Body of pancreas (tissue), 4 donors: ENCODE measurements around the gene VCAN. TPM values are rescaled to one million over a fixed set of nuclear protein-coding genes. Genes with fewer than 3 reads are reported as not detected.
A peak's percentile ranks its signal among the peaks of the same experiment; 100 is the strongest.
"Not testable (repeated sequence)": the region's sequence is repeated elsewhere in the genome, so short reads cannot be mapped to it uniquely, and the experiment has no call there.

ENCODE experiments used
- ATAC-seq: fragments of 150-250 bp; one replicate; pipeline ENCODE4 v1.9.1; 2016
- DNase-seq, 4 donors: peaks; one replicate each; pipeline ENCODE4 v3.0.0-alpha.2; 2019
- H3K27ac ChIP-seq, 4 donors: fragments of 200-600 bp; sonication (generic); 1 replicate in 3 of 4; 2 replicates in 1 of 4; pipeline versions ENCODE4 v1.5.1 to v1.6.1; 2016 to 2019; ENCODE audit warnings: mild to moderate bottlenecking in 1 of 4, mixed read lengths in 1 of 4, moderate library complexity in 1 of 4
- H3K27me3 ChIP-seq, 2 donors: fragments of 200-600 bp; sonication (generic); one replicate each; pipeline ENCODE4 v1.6.0; 2016; ENCODE audit warnings: mild to moderate bottlenecking in 1 of 2
- H3K36me3 ChIP-seq, 2 donors: fragments of 200-600 bp; sonication (generic); replicated peaks in 1 of 2; 2 replicates each; pipeline ENCODE4 v1.5.1; 2016; ENCODE audit warnings: low read depth in 2 of 2; ENCODE audit not compliant: insufficient read depth in 1 of 2
- H3K4me1 ChIP-seq: fragments of 200-600 bp; sonication (generic); one replicate; pipeline ENCODE4 v1.6.0; 2016
- H3K4me3 ChIP-seq, 2 donors: fragments of 200-600 bp; sonication (generic); 1 replicate in 1 of 2; 2 replicates in 1 of 2; pipeline ENCODE4 v1.5.1; 2016 to 2019
- H3K9me3 ChIP-seq, 3 donors: fragments of 200-600 bp; sonication (generic); 1 replicate in 2 of 3; 2 replicates in 1 of 3; pipeline ENCODE4 v1.5.1; 2016
- POLR2A ChIP-seq, 3 donors: fragments of 450-650 bp; IDR thresholded peaks; one replicate each; pipeline ENCODE4 v1.6.1; 2016; ENCODE audit warnings: antibody characterized with exemption in 3 of 3, mild to moderate bottlenecking in 2 of 3
- WGBS, 2 donors: methylation state at CpG; one replicate each; pipeline ENCODE4 v1.1.5; 2017; 5-methylcytosine and 5-hydroxymethylcytosine counted together
- intact Hi-C: fragments of 100-400 bp; cut with DNase I; formaldehyde crosslinking; loops from one replicate; pipeline ENCODE4 v1.15.1; 2023
- total RNA-seq, 2 donors: library from RNA; depleted of rRNA; stranded (reverse); fragments of >200 nt; gene quantifications; one replicate each; pipeline ENCODE4 v1.1.0, GENCODE V29; 2016
- TF ChIP-seq, protein P1 (sequence below), 7 experiments: fragments of 450-650 bp in 4 of 7; fragments of 200-600 bp in 3 of 7; sonication (generic) in 3 of 7; IDR thresholded peaks; one replicate each; pipeline ENCODE4 v1.5.1; 2016 to 2019; ENCODE audit warnings: antibody characterized with exemption in 7 of 7

Gene VCAN
- total RNA-seq, 2 donors from 2014 or later, result 19.4 to 33.7 TPM

DNA sequence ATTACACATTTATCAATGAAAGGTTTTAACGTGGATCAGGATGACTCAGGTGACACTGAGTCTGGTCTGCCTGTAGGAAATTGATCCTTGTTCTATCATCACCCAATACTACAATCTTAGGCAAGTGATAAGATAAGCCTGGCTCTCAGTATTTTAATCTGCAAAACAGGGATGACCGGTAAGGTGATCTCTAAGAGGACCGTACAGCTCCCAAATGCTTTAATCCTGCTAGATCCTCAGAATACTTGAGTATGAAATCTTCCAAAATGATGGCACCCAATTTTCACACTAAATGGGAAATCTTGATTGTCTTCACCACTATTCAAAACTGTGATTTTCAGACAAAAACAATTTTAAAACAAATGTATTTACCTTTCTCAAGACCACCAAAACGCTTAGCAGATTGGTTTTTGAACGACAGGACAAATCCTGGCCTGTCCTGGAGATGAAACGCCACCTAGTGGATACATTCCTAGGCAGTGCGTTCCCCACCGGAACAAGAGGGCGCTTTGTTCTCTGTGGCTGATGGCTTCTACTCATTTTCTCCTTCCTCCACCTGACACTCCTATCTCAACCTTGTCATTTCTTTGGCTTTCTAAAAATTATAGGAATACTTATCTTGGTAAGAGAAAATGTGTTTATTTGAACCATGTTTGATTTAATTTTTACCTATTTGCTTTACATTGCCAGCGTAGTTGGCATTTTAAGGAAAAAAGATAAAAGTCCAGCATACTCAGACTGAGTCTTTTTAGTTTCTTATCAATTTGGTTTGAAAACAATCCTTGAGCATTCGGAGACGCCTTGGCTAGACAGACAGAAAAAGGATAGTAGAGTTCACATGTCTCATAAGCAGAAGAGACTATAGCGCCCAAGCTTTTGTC is 41.2 kb upstream of the VCAN start:
- Histone ChIP-seq H3K4me1 (peaks cover 18% of the 10 kb centered on the region), H3K27me3 (no peaks in the 10 kb centered on the region), H3K4me3 (no peak overlapping the region), H3K36me3 (no peaks in the 10 kb centered on the region), H3K9me3 (no peaks in the 10 kb centered on the region), H3K27ac (no peak overlapping the region)
- ATAC-seq, result peak; percentile 94
- WGBS, 2 donors, result 15% methylated on average over 13 of the region's 13 CpGs
- intact Hi-C loops, result no loop called here
- DNase-seq, result peak; percentile 69 to 74 (median 70)
- TF ChIP-seq, protein P1, sequence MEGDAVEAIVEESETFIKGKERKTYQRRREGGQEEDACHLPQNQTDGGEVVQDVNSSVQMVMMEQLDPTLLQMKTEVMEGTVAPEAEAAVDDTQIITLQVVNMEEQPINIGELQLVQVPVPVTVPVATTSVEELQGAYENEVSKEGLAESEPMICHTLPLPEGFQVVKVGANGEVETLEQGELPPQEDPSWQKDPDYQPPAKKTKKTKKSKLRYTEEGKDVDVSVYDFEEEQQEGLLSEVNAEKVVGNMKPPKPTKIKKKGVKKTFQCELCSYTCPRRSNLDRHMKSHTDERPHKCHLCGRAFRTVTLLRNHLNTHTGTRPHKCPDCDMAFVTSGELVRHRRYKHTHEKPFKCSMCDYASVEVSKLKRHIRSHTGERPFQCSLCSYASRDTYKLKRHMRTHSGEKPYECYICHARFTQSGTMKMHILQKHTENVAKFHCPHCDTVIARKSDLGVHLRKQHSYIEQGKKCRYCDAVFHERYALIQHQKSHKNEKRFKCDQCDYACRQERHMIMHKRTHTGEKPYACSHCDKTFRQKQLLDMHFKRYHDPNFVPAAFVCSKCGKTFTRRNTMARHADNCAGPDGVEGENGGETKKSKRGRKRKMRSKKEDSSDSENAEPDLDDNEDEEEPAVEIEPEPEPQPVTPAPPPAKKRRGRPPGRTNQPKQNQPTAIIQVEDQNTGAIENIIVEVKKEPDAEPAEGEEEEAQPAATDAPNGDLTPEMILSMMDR (IDR thresholded peaks at IDR 0.05), result peak; percentile 67 to 92 (median 86)
- TF ChIP-seq POLR2A (IDR thresholded peaks at IDR 0.05), result no peak

DNA sequence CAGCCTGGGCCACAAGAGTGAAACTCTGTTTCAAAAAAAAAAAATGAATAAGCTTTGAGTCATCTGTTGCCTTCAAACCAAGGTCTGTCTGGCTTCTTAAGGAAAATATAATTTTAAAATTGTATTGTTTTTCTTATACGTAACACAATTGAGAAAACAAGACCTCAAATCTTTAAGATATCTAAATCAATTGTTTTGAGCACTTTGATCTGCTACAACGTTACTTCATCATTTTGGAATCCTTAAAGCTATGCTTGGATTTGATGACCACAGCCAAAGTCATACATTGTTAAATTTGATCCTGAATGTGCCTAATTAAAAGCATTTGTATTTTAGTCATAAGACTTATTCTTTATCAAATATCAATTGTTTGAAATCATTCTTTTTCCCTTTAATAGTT is 37.7 kb upstream of the VCAN start:
- DNase-seq, result no peak
- H3K9me3 ChIP-seq, result no peaks in the 10 kb centered on the region
- H3K4me1 ChIP-seq, result peaks cover 11% of the 10 kb centered on the region
- 50 to 74% methylated on average over 2 of the region's 2 CpGs for WGBS, 2 donors
- TF ChIP-seq, protein P1 (IDR thresholded peaks at IDR 0.05), result no peak
- no peak for TF ChIP-seq POLR2A (IDR thresholded peaks at IDR 0.05)
- H3K27me3 ChIP-seq, result no peaks in the 10 kb centered on the region
- no peaks in the 10 kb centered on the region for H3K36me3 ChIP-seq
- no peak overlapping the region for H3K4me3 ChIP-seq
- no peak for ATAC-seq
- intact Hi-C loops, result no loop called here
- H3K27ac ChIP-seq, result no peak overlapping the region

DNA sequence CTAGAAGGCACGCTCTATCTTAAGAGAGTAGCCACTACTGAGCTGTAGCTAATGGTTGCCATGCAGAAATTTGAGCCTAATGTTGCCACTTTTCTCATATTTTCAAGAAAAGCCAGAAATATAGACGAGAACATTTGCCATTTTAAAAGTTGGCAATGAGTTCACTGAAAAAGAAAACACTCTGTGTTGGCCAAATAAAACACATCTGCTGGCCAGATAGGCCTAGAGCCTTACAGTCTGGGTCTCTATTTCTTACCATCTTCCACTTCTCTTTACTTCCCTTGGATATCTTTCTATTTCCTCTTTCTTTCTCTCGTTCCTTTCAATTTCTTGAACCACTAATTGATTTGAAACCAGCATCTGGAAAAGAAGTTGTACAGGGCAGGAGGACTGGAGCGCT is 36.6 kb upstream of the VCAN start:
- Histone ChIP-seq H3K4me1 (peaks cover 11% of the 10 kb centered on the region), H3K9me3 (no peaks in the 10 kb centered on the region), H3K4me3 (no peak overlapping the region), H3K36me3 (no peaks in the 10 kb centered on the region), H3K27ac (no peak overlapping the region), H3K27me3 (no peaks in the 10 kb centered on the region)
- DNase-seq (no peak), ATAC-seq (no peak)
- WGBS, 2 donors, result 60% methylated on average over 4 of the region's 4 CpGs
- TF ChIP-seq, protein P1 (IDR thresholded peaks at IDR 0.05), result no peak
- TF ChIP-seq POLR2A (IDR thresholded peaks at IDR 0.05), result no peak
- intact Hi-C loops, result no loop called here

DNA sequence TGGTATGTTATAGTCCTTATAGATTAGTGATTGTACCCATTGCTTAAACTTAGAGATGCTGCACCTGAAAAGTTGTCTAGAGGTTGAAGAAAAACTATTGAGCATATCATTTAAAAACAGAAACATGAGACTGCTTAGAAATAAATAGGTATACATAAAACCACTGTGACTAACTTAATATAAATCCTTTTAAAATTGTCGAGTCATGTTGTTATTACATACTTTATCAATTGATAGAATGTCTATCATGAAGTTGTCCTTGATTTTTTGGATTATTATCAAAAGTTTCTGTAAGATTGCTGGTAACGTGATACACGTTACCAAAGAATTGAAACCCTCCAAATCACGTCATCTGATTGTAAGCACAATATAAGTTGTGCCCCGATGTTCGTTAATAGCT is 35.3 kb upstream of the VCAN start:
- Histone ChIP-seq H3K27me3 (no peaks in the 10 kb centered on the region), H3K4me1 (no peaks in the 10 kb centered on the region), H3K4me3 (no peak overlapping the region), H3K27ac (no peak overlapping the region), H3K36me3 (no peaks in the 10 kb centered on the region), H3K9me3 (no peaks in the 10 kb centered on the region)
- intact Hi-C loops, result no loop called here
- no peak for DNase-seq
- TF ChIP-seq, protein P1 (IDR thresholded peaks at IDR 0.05), result no peak
- TF ChIP-seq POLR2A (IDR thresholded peaks at IDR 0.05), result no peak
- 89 to 94% methylated on average over 6 of the region's 6 CpGs for WGBS, 2 donors
- no peak for ATAC-seq

DNA sequence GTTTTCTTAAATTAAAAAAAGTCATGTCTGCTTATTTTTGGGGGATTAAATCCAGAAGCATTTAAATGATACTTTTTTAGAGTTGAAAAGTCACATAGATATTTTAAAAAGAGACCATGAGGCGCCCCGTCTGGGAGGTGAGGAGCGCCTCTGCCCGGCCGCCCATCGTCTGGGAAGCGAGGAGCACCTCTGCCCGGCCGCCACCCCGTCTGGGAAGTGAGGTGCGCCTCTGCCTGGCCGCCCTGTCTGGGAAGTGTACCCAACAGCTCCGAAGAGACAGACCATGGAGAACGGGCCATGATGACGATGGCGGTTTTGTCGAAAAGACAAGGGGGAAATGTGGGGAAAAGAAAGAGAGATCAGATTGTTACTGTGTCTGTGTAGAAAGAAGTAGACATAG is 33.8 kb upstream of the VCAN start:
- WGBS, 2 donors, result 94 to 96% methylated on average over 17 of the region's 17 CpGs
- H3K27ac ChIP-seq, DNase-seq, H3K4me1 ChIP-seq, intact Hi-C loops, ATAC-seq, H3K4me3 ChIP-seq, H3K36me3 ChIP-seq, H3K27me3 ChIP-seq, H3K9me3 ChIP-seq: not testable (repeated sequence)
